Sigmoid colon (tissue), 7 donors: ENCODE measurements around the gene COA5. TPM values are rescaled to one million over a fixed set of nuclear protein-coding genes. Genes with fewer than 3 reads are reported as not detected.

Experiments used
- DNase-seq: peaks from one replicate; pipeline ENCODE4 v3.0.0-alpha.2; 2019
- H3K27ac ChIP-seq, 4 donors: fragments of 200-600 bp; sonication (generic); one replicate each; pipeline ENCODE4 v1.5.1; 2016 to 2019; ENCODE audit warnings: mild to moderate bottlenecking in 1 of 4
- H3K27me3 ChIP-seq, 3 donors: fragments of 200-600 bp; sonication (generic); one replicate each; pipeline ENCODE4 v1.5.1; 2019; ENCODE audit warnings: mild to moderate bottlenecking in 1 of 3
- H3K36me3 ChIP-seq, 4 donors: fragments of 200-600 bp; sonication (generic); one replicate each; pipeline ENCODE4 v1.5.1; 2016 to 2019
- H3K4me1 ChIP-seq, 4 donors: fragments of 200-600 bp; sonication (generic); one replicate each; pipeline ENCODE4 v1.5.1; 2017 to 2019
- H3K4me3 ChIP-seq, 4 donors: fragments of 200-600 bp; sonication (generic); one replicate each; pipeline ENCODE4 v1.5.1; 2017 to 2019; ENCODE audit warnings: mild to moderate bottlenecking in 2 of 4, moderate library complexity in 1 of 4
- H3K9me3 ChIP-seq, 4 donors: fragments of 200-600 bp in 3 of 4; sonication (generic) in 3 of 4; one replicate each; pipeline versions ENCODE4 v1.5.1 to v1.6.1; 2013 to 2019
- EP300 ChIP-seq, 4 donors: sonication (generic); formaldehyde crosslinking; IDR thresholded peaks; one replicate each; pipeline ENCODE4 v1.6.1; 2017; ENCODE audit warnings: antibody characterized with exemption in 4 of 4
- POLR2A ChIP-seq, 2 donors: fragments of 450-650 bp; IDR thresholded peaks; one replicate each; pipeline ENCODE4 v1.6.1; 2016; ENCODE audit warnings: antibody characterized with exemption in 2 of 2, mild to moderate bottlenecking in 2 of 2, moderate library complexity in 2 of 2
- POLR2AphosphoS5 ChIP-seq, 4 donors: sonication (generic); formaldehyde crosslinking; IDR thresholded peaks; one replicate each; pipeline ENCODE4 v1.6.1; 2017; ENCODE audit warnings: antibody characterized with exemption in 4 of 4
- WGBS, 2 donors: extraction: QIAGEN DNeasy Blood & Tissue Kit; methylation state at CpG; one replicate each; pipeline ENCODE4 v1.1.7; 2013; 5-methylcytosine and 5-hydroxymethylcytosine counted together
- intact Hi-C: fragments of 100-400 bp; cut with DNase I; formaldehyde crosslinking; loops from one replicate; pipeline ENCODE4 v1.15.1; 2023
- polyA plus RNA-seq, 3 donors: library from polyadenylated mRNA; stranded (reverse); fragments of 200-250 nt; gene quantifications; one replicate each; pipeline ENCODE4 v1.2.3, GENCODE V29; 2013
- total RNA-seq, 4 donors: library from RNA; depleted of rRNA; stranded (reverse); fragments of >200 nt; gene quantifications; one replicate each; pipeline ENCODE4 v1.1.0, GENCODE V29; 2016
- TF ChIP-seq, protein P1 (sequence below), 4 experiments: fragments of 450-650 bp in 3 of 4; fragments of 200-600 bp in 1 of 4; IDR thresholded peaks; one replicate each; pipeline ENCODE4 v1.5.1; 2016 to 2019; ENCODE audit warnings: antibody characterized with exemption in 4 of 4, mild to moderate bottlenecking in 3 of 4, moderate library complexity in 2 of 4
- donor health status: healthy with polysubstance abuse.
- donor health status: Bipolar disorder and iron deficiency.
- donor health status: healthy.

COA5 gene
- total and polyA plus RNA-seq, 7 donors = 28.3 to 53.8 (median 38.8) TPM

DNA sequence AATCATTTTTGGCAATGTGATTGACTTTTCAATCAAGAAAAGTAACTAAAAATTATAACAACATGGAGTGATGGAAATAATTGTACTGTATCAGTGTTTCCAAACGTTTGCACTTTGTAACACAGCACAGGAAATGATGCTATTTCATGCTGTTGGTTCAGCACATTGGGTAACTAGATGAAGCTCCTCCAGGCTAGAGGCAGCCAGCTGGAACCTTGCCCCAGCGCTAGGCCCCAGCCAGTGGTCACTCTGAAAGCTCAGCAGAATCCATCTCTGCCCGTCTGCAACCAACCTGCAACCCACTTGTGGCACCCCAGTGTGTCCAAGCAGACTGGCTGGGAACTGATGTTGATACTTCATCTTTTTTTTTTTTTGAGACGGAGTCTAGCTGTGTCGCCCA, 15.3 kb upstream of the COA5 start:
- intact Hi-C loops = no loop called here
- Histone ChIP-seq H3K9me3 (no peaks in the 10 kb centered on the region), H3K27ac (no peak overlapping the region), H3K36me3 (peaks cover 0 to 20% (median 0%) of the 10 kb centered on the region in 4 donors), H3K27me3 (no peaks in the 10 kb centered on the region), H3K4me3 (no peak overlapping the region), H3K4me1 (no peaks in the 10 kb centered on the region)
- no peak for TF ChIP-seq POLR2AphosphoS5 (IDR thresholded peaks at IDR 0.05)
- TF ChIP-seq POLR2A (IDR thresholded peaks at IDR 0.05) = no peak
- TF ChIP-seq, protein P1, sequence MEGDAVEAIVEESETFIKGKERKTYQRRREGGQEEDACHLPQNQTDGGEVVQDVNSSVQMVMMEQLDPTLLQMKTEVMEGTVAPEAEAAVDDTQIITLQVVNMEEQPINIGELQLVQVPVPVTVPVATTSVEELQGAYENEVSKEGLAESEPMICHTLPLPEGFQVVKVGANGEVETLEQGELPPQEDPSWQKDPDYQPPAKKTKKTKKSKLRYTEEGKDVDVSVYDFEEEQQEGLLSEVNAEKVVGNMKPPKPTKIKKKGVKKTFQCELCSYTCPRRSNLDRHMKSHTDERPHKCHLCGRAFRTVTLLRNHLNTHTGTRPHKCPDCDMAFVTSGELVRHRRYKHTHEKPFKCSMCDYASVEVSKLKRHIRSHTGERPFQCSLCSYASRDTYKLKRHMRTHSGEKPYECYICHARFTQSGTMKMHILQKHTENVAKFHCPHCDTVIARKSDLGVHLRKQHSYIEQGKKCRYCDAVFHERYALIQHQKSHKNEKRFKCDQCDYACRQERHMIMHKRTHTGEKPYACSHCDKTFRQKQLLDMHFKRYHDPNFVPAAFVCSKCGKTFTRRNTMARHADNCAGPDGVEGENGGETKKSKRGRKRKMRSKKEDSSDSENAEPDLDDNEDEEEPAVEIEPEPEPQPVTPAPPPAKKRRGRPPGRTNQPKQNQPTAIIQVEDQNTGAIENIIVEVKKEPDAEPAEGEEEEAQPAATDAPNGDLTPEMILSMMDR (IDR thresholded peaks at IDR 0.05) = no peak
- no peak for TF ChIP-seq EP300 (IDR thresholded peaks at IDR 0.05)
- DNase-seq = peak; percentile 72
- 77 to 81% methylated on average over 5 of the region's 5 CpGs for WGBS, 2 donors

DNA sequence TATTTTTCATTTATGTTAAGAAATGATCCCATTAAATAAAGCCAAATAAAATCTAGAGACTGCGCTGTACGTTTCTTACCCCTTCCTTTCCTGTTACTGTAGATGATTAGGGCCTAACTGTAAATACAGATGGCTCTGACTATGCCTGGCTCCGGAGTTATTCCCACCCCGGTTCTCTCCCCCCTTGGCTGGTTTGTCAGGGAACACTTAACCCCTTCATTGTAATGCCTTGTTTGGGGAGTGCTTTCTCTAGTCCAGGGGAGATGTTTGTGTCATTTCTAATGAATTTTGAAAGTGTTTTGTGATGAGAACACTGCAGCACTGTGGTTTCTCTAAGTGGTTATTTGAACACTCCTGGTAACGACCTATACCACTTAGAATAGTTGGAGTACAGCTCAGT, 8.8 kb upstream of the COA5 start:
- WGBS, 2 donors = 52 to 63% methylated on average over 5 of the region's 5 CpGs
- no peaks in the 10 kb centered on the region for H3K27me3 ChIP-seq
- TF ChIP-seq, protein P1 (IDR thresholded peaks at IDR 0.05) = no peak
- TF ChIP-seq POLR2A (IDR thresholded peaks at IDR 0.05) (no peak), EP300 (IDR thresholded peaks at IDR 0.05) (no peak), POLR2AphosphoS5 (IDR thresholded peaks at IDR 0.05) (no peak)
- H3K36me3 ChIP-seq = peaks cover 20 to 82% (median 28%) of the 10 kb centered on the region in 4 donors
- no peak overlapping the region for H3K27ac ChIP-seq
- no peak overlapping the region for H3K4me3 ChIP-seq
- no peaks in the 10 kb centered on the region for H3K4me1 ChIP-seq
- DNase-seq = no peak
- intact Hi-C loops = no loop called here
- no peaks in the 10 kb centered on the region for H3K9me3 ChIP-seq

DNA sequence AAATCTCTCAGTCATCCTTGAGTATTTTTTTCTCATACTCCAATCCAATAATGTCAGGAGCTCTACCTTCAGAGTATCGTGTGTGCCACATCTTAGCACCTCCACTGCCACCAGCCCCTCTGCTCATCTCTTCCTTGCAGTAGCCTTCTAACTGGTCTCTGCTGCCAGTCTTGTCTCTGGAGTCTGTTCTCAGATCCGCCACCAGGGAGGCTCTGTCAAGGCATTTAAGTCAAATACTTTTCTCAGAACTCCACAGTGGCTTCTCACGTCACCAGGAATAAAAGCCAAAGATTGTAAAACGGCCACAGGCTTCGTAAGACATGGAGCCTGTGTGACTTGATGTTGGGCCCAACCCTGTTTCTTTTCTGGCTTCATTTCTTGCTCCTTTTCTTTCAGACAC, 7.2 kb upstream of the COA5 start:
- Histone ChIP-seq H3K27me3 (no peaks in the 10 kb centered on the region), H3K9me3 (no peaks in the 10 kb centered on the region), H3K4me1 (peaks cover 0 to 16% (median 14%) of the 10 kb centered on the region in 4 donors), H3K4me3 (no peak overlapping the region), H3K27ac (no peak overlapping the region), H3K36me3 (peaks cover 20 to 95% (median 44%) of the 10 kb centered on the region in 4 donors)
- TF ChIP-seq POLR2A (IDR thresholded peaks at IDR 0.05) = no peak
- TF ChIP-seq EP300 (IDR thresholded peaks at IDR 0.05) = no peak
- TF ChIP-seq, protein P1 (IDR thresholded peaks at IDR 0.05) = no peak
- TF ChIP-seq POLR2AphosphoS5 (IDR thresholded peaks at IDR 0.05) = no peak
- intact Hi-C loops = no loop called here
- WGBS, 2 donors = 90 to 93% methylated on average over 5 of the region's 5 CpGs
- DNase-seq = no peak

DNA sequence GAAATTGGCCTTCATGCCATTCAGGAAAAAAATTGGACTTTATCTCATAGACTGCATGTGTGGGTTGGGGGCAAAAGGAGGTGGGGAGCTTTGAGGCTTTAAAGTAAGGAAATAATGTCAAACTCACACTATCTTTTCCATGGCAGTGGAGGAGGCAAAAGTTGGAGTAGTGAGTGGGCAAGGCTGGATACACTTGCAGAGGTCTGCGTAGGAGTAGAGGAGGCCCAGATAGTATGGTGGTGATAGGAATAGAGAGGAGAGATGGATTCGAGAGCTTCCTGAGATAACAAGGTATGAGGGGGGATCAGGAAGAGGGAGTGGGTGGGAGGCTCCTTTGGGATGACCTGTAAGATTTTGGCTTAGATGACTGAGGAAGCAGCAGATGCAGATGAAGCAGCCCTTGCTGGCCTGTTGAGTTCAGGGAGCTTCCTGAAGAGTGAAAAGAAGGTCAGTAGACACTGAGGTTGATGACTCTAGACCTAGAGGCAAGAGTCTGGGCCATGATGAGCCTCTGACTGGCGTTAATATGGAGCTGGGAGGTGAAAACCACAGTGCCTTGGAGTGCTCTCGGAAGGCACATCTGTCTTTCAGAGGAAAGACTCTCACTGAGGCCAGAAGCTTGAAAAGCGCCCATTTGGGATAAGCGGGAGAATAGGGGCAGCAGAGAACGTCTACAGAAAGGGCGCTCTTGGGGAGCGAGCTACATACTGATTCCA, 5.9 kb upstream of the COA5 start:
- TF ChIP-seq, protein P1 (IDR thresholded peaks at IDR 0.05) = no peak
- TF ChIP-seq POLR2AphosphoS5 (IDR thresholded peaks at IDR 0.05) (no peak), EP300 (IDR thresholded peaks at IDR 0.05) (no peak), POLR2A (IDR thresholded peaks at IDR 0.05) (no peak)
- Histone ChIP-seq H3K27me3 (no peaks in the 10 kb centered on the region), H3K4me1 (peaks cover 0 to 29% (median 26%) of the 10 kb centered on the region in 4 donors), H3K4me3 (no peak overlapping the region), H3K9me3 (no peaks in the 10 kb centered on the region), H3K36me3 (peaks cover 20 to 92% (median 44%) of the 10 kb centered on the region in 4 donors), H3K27ac (no peak overlapping the region)
- DNase-seq = no peak
- 96% methylated on average over 9 of the region's 9 CpGs for WGBS, 2 donors
- intact Hi-C loops = no loop called here
